ENCODE results near the gene CBX4. TPM values are rescaled to one million over a fixed set of nuclear protein-coding genes. Genes with fewer than 3 reads are reported as not detected.

CBX4 gene
- total and polyA plus RNA-seq, 2 of the 13 experiments (the other 11 are each of a cell fraction or from before 2014, with no cell fraction given), result 25.8 to 50.8 TPM

- peak; percentile 72 for TF ChIP-seq SIX1 (CRISPR knock-in tag; IDR thresholded peaks at IDR 0.05; ENCODE audit: borderline replicate concordance)
- TF ChIP-seq, protein P1, sequence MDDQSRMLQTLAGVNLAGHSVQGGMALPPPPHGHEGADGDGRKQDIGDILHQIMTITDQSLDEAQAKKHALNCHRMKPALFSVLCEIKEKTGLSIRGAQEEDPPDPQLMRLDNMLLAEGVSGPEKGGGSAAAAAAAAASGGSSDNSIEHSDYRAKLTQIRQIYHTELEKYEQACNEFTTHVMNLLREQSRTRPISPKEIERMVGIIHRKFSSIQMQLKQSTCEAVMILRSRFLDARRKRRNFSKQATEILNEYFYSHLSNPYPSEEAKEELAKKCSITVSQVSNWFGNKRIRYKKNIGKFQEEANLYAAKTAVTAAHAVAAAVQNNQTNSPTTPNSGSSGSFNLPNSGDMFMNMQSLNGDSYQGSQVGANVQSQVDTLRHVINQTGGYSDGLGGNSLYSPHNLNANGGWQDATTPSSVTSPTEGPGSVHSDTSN (CRISPR knock-in tag; IDR thresholded peaks at IDR 0.05; ENCODE audit: borderline replicate concordance), result no peak
- TF ChIP-seq FOXC1 (CRISPR knock-in tag; IDR thresholded peaks at IDR 0.05; ENCODE audit: borderline replicate concordance), result peak; percentile 93
- peak; percentile 7 for TF ChIP-seq ASH2L (IDR thresholded peaks at IDR 0.05; ENCODE audit: insufficient read length, low read depth, low read length)
- TF ChIP-seq ZNF605 (CRISPR knock-in tag; IDR thresholded peaks at IDR 0.05), result peak; percentile 78; the same call in 1 of the 2 replicates
- peak; percentile 81 for TF ChIP-seq THAP11 (CRISPR knock-in tag; IDR thresholded peaks at IDR 0.05)
- TF ChIP-seq, protein P2, sequence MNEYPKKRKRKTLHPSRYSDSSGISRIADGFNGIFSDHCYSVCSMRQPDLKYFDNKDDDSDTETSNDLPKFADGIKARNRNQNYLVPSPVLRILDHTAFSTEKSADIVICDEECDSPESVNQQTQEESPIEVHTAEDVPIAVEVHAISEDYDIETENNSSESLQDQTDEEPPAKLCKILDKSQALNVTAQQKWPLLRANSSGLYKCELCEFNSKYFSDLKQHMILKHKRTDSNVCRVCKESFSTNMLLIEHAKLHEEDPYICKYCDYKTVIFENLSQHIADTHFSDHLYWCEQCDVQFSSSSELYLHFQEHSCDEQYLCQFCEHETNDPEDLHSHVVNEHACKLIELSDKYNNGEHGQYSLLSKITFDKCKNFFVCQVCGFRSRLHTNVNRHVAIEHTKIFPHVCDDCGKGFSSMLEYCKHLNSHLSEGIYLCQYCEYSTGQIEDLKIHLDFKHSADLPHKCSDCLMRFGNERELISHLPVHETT (CRISPR knock-in tag; conservative IDR thresholded peaks at IDR 0.05), result 0 out of 2 replicates have a peak, but pooled peaks have one; percentile 66
- TF ChIP-seq ZNF143 (CRISPR knock-in tag; IDR thresholded peaks at IDR 0.05), result peak; percentile 62; the same call in 1 of the 2 replicates
- peak; percentile 84; the same call in 1 of the 2 replicates for TF ChIP-seq NFKBIZ (CRISPR knock-in tag; IDR thresholded peaks at IDR 0.05)
- peak; percentile 76; the same call in 1 of the 2 replicates for TF ChIP-seq ZHX1 (CRISPR knock-in tag; IDR thresholded peaks at IDR 0.05; ENCODE audit: low read depth)
- TF ChIP-seq, protein P3, sequence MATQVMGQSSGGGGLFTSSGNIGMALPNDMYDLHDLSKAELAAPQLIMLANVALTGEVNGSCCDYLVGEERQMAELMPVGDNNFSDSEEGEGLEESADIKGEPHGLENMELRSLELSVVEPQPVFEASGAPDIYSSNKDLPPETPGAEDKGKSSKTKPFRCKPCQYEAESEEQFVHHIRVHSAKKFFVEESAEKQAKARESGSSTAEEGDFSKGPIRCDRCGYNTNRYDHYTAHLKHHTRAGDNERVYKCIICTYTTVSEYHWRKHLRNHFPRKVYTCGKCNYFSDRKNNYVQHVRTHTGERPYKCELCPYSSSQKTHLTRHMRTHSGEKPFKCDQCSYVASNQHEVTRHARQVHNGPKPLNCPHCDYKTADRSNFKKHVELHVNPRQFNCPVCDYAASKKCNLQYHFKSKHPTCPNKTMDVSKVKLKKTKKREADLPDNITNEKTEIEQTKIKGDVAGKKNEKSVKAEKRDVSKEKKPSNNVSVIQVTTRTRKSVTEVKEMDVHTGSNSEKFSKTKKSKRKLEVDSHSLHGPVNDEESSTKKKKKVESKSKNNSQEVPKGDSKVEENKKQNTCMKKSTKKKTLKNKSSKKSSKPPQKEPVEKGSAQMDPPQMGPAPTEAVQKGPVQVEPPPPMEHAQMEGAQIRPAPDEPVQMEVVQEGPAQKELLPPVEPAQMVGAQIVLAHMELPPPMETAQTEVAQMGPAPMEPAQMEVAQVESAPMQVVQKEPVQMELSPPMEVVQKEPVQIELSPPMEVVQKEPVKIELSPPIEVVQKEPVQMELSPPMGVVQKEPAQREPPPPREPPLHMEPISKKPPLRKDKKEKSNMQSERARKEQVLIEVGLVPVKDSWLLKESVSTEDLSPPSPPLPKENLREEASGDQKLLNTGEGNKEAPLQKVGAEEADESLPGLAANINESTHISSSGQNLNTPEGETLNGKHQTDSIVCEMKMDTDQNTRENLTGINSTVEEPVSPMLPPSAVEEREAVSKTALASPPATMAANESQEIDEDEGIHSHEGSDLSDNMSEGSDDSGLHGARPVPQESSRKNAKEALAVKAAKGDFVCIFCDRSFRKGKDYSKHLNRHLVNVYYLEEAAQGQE (IDR thresholded peaks at IDR 0.05; ENCODE audit: borderline replicate concordance in 1 of 2, low read depth in 1 of 2, low read length in 2 of 2), result 0 out of 4 replicates have a peak, but pooled peaks of 1 of the 2 experiments have one; percentile 15
- TF ChIP-seq RBAK (CRISPR knock-in tag; IDR thresholded peaks at IDR 0.05), result no peak
- TF ChIP-seq ZFP36L1 (CRISPR knock-in tag; IDR thresholded peaks at IDR 0.05), result no peak
- no peak for TF ChIP-seq LCORL (IDR thresholded peaks at IDR 0.05)
- TF ChIP-seq LCORL (CRISPR knock-in tag; IDR thresholded peaks at IDR 0.05), result peak; percentile 96
- TF ChIP-seq KAT2B (IDR thresholded peaks at IDR 0.05; ENCODE audit: borderline replicate concordance, low read depth, low read length), result peak; percentile 53; the same call in 1 of the 2 replicates
- TF ChIP-seq ZNF33B (CRISPR knock-in tag; IDR thresholded peaks at IDR 0.05), result 0 out of 2 replicates have a peak, but pooled peaks have one; percentile 58
- TF ChIP-seq ZNF496 (CRISPR knock-in tag; IDR thresholded peaks at IDR 0.05; ENCODE audit: insufficient replicate concordance), result no peak
These were observed 17.7 kb downstream of the CBX4 start (continued) for GRCh38 chr17:79821331-79822095.
